Stimulated activated naive CD8-positive, alpha-beta T cell treated with anti-CD3 and anti-CD28 coated beads, Interleukin-15, Interleukin-2, amounts not matched to agents 100 U/mL and 50 U/mL, for 24 hours (primary cell): ENCODE measurements around the gene SWAP70.

Experiments
- ATAC-seq: fragments of 150-1000 bp; cut with Tn5 transposase; one replicate; pipeline ENCODE4 v1.10.0; 2021
- DNase-seq: peaks from one replicate; pipeline ENCODE4 v3.0.0; 2021

Gene SWAP70

DNA sequence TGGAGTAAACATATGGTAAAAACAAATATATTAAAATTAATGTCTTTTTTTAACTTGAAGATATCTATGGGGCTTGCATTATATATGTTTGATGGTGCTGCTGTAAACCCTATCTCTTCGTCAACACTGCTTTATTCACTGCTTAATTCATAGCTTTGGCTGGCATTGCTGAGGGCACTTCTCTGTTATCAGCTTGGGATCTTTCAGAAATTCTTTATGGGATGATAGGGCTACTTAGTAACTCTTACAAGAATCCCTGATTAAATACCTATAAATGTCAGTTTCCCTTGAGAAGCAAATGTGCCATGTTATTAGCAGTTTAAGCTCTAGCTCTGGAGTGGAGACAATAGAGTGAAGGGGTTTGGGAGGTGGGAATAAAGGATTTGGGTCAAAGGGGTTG is 112.3 kb downstream of the SWAP70 start:
- ATAC-seq (no peak), DNase-seq (no peak)

GRCh38 chr11:9777066-9777465 is 113.2 kb downstream of the SWAP70 start:
- ATAC-seq (no peak), DNase-seq (no peak)

DNA sequence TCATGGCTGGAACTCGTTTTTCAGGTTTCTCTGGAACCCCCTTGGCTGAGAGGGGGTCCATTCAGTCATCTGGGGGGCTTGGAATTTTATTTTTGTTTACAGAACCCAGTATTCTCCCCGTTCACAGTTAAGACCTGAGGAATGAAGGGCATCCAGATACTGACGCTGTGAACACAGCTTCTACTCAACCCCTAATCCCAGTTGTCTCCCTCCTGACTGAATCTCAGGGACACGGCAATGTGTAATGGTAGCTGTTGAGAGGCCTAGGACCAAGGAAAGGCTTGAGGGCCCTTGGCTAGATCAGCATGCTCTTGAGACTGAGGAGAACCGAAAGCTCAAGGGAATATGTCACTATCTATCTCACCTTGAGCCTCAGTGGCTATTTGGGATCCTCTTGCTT is 113.6 kb downstream of the SWAP70 start:
- ATAC-seq (no peak), DNase-seq (no peak)

GRCh38 chr11:9780929-9781328 is 117.1 kb downstream of the SWAP70 start:
- ATAC-seq (no peak), DNase-seq (no peak)

DNA sequence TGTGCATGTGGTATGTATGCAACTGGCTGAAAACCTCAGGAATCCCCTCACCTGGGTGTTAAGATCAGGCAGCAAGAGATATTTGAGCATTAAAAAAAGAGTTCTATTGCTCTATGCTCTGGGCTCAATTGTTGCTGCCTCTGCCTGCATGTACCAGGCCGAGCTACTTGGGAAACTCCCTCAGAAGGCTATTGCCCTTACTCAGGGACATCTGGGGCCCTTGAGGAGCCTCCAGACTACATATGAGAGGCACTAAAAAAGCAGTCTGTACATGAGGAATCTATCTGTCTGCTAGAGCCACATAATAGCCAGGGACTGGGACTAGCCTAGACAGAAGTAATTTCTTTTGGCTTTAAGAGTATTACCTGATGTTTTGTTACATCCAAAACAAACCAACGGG is 120.1 kb downstream of the SWAP70 start:
- DNase-seq (no peak), ATAC-seq (no peak)

DNA sequence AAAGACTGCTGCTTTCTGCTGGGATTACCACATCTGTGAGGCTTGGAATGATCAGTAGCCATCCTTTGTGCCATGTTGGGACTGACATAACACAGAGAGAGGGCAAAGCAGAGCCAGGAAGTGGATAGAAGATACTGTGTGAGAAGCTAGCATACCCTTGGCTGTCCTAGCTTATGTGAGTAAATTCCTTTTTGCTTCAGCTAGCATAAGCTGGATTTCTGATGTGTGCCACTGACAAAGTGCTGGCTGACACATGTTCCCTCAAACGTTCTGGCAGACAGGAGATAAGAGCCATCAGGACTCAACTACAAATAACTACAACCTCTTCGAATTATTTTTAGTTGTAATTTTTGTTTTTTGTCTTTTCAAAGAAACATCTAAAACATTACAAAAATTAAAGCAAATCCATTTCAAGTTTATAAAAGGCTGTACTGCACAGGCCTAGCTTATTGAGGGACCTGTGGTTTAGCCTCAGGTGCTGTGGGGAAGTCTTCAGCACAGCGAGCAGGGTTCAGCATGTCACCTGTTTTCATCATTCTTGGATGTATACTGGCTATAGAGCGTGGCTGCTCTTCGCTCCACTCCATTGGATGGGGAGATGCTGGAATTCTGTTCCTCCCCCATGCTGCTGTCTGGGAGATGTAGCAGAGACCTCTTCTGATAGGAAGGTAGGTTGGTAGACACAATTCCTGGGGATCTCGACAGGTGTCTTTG is 120.9 kb downstream of the SWAP70 start:
- DNase-seq (no peak), ATAC-seq (no peak)

GRCh38 chr11:9787260-9787659 is 123.4 kb downstream of the SWAP70 start:
- DNase-seq (no peak), ATAC-seq (no peak)

DNA sequence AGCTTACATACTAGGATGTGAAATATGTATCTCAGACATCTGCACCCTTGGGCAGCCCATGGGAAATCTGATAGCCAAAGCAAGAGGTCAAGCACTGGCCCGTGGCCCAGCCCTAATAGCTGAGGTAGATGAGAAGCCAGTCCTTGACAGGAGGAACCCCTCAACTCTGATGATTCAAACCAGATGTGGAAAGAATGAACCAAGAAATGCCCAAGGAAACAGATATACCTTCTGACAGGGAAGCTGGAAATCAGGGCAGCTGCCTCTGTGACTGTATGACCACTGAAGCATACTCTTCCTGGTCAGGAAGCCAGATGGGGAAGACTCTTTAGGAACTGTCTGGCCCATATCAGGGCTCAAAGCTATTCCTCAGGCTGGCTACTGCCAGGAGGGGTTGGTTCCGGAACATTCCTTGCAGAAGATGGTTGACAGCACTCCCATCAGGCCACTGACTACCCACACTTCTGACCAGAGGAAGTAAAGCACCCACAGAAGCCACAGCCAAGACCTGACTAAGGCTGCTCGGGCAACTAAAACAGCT is 124.2 kb downstream of the SWAP70 start:
- ATAC-seq (no peak), DNase-seq (no peak)

DNA sequence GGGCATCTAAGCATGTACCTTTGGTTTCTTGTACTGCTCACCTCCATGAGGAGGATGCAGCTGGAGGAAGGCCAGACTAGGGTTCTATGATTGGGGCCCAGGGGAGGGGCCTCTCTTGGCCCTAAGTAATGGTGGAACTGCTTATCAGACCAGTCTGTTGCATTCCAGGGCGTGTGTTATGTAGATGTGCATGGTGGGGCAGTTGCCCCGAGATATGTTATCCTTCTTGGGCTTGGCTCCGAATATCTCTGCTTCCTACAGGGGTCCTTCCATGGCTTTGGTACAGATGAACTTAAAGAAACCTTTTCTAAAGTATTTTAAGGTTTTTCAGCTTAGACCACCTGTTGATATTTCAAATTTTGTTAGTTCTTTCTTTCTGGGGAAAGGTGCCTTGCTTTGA is 126.0 kb downstream of the SWAP70 start:
- DNase-seq, result no peak
- ATAC-seq, result no peak

- no peak for DNase-seq
- no peak for ATAC-seq
These were observed 126.8 kb downstream of the SWAP70 start for GRCh38 chr11:9790703-9791102.

- ATAC-seq (no peak), DNase-seq (no peak)
These were observed 132.4 kb downstream of the SWAP70 start for GRCh38 chr11:9796266-9796665.

GRCh38 chr11:9796854-9797253 is 133.0 kb downstream of the SWAP70 start:
- ATAC-seq (no peak), DNase-seq (no peak)

GRCh38 chr11:9797300-9797699 is 133.4 kb downstream of the SWAP70 start:
- DNase-seq (no peak), ATAC-seq (no peak)

DNA sequence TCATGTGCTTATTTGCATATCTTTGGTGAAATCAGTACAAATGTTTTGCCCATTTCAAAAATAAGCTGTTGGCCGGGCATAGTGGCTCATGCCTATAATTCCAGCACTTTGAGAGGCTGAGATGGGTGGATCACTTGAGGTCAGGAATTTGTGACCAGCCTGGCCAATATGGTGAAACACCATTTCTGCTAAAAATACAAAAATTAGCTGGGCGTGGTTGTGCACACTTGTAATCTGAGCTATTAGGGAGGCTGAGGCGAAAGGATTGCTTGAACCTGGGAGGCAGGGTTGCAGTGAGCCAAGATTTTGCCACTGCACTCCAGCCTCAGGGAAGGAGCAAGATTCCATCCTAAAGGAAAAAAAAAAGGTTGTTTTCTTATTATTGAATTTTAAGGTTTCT is 136.0 kb downstream of the SWAP70 start:
- ATAC-seq (no peak), DNase-seq (no peak)

DNA sequence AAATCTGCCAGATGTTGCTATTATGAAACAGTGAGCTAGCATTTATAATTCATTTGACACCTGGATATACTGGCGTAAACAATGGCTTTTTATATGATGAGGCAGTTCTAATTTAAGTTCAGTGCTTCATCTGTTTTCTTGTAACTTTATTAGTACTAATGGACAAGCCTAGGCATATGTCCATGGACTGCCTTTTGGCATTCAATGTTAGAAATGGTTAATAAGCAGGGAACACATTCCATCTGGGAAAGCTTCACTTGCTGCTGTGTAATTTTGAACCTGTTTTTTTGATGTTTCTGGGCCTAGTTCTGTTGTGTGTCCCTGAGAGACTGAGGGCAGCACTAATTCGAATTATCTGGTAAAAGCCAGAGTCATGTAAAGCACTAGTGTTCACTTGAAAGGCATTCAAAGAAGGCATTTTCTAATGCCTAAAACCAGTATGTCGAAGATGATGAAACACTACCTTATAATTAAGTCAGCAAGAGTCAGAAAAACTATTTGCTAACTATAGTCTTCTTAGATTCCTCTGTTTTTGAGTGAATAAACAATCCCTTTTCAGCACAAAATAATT is 138.5 kb downstream of the SWAP70 start:
- DNase-seq (no peak), ATAC-seq (no peak)
